COR-L47 (cell line): ENCODE data around the gene OR10AG1.

ENCODE experiments used
- DNase-seq: peaks from one replicate; lab custom pipeline; 2025; lab: John Stamatoyannopoulos, UW

Gene OR10AG1, protein sequence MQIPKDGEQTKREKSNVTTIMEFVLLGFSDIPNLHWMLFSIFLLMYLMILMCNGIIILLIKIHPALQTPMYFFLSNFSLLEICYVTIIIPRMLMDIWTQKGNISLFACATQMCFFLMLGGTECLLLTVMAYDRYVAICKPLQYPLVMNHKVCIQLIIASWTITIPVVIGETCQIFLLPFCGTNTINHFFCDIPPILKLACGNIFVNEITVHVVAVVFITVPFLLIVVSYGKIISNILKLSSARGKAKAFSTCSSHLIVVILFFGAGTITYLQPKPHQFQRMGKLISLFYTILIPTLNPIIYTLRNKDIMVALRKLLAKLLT

DNA sequence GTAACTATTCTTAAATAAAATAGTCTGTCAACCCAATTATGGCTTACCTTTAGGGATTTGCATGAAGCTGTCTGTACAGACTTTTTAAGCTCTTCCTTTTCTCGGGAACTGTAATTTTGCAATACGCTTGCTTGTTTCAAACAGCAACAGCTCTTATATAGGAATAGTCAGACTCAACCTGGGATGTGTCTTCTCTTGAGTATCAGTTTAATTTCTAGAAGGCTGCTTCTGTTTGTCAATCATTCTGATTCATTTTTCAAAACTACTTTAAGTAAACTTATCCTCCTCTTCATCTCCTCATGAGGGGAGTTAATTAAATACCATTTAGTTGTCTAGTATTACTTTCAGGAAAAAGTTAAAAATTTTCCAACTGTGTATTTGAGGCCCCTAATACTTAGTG lies at the start of gene OR10AG1:
Gene OR10AG1, minus strand, starts transcription at position 101 of the 400 bp plus-strand sequence. Its CDS starts 38 bp downstream, at position 63.
- no peak for DNase-seq

DNA sequence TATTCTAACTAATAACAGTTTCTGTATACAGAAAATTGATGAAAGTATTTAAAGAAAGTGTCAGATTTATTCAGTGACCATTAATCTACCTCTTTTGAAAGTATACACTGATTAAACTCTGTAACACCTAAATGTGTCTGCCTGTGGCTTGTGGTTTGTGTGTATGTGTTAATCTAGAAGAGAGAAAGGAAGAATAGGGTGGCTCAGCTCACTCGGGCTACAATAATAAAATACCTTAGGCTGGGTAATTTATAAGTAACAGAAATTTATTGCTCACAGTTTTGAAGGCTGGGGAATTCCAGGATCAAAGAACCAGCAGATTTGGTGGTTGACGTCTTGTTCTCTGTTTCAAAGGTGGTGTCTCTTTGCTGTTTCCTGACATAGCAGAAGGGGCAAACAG lies 44.1 kb upstream of the OR10AG1 start:
- no peak for DNase-seq

DNA sequence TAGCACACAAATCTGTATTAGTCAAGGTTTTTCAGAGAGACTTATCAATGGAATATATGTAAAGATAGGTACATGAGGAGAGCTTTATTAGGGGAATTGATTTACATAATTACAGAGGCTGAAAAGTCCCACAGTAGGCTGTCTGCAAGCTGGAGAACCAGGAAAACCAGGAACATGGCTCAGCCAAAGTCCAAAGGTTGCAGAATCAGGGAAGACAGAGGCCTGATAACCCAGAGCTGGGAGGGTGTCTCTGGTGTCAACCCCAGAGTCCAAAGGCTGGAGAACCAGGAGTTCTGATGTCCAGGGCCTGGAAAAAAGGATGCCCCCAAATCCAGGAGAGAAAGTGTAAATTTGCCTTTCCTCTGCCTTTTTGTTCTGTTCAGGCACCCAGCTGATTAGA lies 41.0 kb upstream of the OR10AG1 start:
- DNase-seq = no peak

DNA sequence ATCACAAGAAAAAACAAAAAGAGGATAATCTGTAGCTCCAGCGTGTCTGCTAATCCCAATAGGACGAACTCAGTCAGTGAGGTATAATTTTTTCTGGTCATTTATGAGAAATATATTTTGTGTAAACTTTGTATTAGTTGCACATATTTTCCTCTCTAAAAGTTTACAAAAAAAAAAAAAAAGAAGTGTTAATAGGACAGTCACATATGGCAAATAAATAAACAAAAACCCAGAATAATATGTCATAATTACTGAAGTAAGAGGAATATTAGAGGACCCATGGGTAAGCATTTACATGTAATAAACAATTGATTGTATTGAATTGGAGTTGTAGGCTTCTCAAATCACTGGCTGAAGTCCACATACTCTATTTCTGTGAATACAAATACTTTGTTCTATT lies 24.8 kb upstream of the OR10AG1 start, which contains the start of gene OR5F1:
Gene OR5F1, minus strand, starts transcription at position 101 of the 400 bp plus-strand sequence. Its CDS starts 0 bp downstream, at position 101.
- DNase-seq = no peak

DNA sequence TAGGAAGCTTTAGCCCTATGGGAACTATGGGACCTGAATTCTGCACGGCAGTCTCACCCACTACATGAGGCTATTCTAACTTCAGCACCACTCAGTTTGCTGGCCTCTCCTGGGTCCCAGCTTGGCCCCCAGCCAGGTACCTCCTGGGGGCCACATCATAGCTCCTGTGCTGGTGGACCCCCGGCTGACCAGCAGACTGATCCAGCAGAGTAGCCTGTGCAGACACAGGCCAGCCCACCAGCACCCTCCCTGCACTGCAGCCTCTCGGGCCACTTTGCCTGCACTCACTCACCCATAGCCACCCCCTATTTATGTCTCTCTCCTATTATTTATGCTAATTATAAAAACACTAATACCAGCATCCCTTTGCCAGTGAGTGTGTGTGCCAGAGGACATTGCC lies 1.2 kb upstream of the OR10AG1 start:
- DNase-seq = no peak

DNA sequence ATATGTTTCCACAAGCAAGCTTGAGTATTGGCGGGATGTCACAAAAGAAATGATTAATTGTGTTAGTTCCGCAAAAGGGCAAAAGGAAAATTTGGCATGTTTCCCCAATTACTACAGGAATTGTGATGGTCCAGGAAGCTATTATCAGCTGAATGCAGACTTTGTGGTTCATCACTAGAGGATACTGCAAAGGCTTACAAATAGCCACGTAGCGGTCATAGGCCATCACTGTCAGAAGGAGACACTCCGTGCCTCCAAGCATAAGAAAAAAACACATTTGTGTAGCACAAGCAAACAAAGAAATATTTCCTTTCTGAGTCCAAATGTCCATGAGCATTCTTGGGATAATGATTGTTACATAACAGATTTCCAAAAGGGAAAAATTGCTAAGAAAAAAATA lies 1.8 kb downstream of the OR10AG1 start:
- DNase-seq = no peak

DNA sequence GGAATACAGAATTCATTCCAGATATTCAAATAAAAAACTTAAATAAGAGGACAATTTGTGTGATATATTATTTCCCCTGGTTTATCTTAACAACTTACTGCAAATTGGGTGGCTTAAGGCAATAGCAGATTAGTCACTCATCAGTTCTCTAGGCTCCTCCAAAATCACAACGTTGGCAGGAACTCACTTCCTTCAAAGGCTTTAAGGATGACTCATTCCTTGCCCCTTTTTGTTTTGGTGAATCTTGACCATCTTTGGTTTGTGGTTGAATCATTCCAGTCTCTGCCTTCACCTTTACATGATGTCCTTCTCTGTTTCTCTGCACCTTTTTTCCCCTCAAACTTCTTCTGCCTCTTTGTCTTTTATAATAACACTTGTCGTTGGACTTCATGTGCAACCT lies 3.4 kb downstream of the OR10AG1 start:
- no peak for DNase-seq

DNA sequence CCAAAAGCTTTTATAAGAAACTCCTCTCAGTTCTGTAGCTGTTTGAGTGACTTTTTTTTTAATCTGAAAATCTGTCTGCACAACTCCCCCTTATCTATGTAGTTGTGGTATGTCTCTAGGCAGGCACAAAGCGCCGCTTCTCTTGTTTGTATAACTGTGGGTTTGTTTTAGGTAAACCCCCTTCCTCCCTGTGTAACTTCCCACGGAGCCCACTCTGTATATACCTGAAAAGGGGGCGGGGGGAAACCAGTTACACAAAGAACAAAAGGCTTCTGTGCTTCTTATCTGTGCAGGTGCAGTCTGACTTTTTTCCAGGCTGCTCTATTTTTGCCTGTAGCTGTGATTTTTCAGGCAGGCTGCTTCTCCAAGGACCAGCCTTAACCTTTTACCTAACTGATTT lies 13.2 kb downstream of the OR10AG1 start:
- DNase-seq = no peak

DNA sequence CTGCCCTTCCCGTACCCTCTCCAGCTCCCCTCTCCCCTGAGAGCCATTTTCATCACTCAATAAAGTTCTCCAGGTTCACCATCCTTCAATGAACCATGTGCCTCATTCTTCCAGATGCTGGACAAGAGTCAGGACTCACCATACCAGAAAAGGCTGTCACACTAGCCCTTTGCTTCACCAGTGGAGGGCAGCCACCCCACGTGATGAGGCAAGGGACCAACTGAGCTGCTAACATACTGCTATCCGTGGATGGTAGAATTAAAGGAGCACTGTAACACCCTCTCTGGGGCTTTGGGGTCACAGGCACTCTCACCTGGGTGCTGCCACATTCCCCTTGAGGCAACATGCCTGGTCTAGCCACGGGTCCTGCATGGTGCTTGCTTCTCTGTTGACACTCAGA lies 20.4 kb downstream of the OR10AG1 start:
- no peak for DNase-seq

DNA sequence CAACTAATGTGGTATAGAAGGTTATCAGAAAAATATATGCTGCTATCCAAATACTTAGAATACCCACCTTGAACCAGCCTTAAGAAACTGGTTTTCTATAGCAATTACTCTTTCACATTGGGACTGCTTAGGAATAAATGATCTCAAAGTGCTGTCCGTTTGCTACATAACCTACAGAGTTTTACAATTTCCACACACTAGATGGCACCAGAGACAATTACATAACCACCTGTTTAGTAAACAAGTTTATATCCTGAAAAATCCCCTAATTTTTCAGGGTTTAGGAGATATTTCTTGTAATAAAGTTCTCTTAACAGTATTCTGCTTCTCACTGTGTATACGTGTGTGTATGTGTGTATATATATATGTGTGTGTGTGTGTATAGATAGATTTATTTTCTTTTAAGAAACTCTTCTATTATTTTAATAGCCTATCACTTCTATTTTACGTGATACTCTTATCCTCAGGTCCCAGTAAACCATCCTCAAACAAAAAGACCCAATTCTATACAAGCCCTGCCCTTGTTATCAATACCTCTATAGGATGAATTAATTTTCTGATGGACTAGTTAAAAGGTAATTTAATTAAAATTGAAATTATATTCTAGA lies 26.9 kb downstream of the OR10AG1 start:
- DNase-seq = peak; percentile 30

DNA sequence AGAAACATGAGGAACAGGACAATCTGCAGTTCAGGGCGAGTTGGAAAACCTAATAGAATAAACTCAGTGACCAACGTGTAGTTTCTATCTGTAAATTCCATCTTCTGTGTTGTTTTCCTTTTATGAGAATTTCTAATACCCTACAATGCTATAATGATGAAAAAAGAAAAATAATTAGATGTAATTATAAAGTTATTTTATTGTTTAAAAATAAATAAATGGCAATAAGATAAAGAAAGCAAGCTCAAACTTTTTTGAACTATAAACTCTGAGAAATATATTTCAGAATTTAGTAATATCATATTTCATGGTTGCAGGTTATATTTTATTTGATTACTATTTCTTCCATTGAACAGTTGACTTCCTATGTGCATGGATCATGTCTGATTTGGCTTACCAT lies 33.4 kb downstream of the OR10AG1 start, which contains the start of gene OR5I1:
Gene OR5I1, minus strand, starts transcription at position 101 of the 400 bp plus-strand sequence. Its CDS starts 0 bp downstream, at position 101.
- no peak for DNase-seq

DNA sequence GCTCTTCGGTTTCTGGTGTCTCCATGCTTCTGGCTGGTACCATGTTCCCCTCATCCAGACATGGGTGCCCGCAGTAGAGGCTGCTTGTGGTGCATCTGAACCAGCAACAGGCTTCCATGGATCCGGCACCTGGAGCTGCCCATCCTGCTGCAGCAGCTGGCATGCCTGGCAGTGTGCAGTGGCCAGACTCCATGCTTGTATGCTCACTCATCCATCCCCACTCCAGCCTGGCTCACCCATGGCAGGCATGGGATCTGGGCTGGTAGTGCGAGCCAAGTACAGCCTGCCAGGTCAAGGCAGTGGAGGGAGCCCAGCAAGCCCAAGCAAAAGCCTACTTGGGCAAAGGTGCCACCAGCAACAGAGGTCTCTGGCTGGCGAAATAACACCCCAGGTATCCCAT lies 49.2 kb downstream of the OR10AG1 start:
- DNase-seq = no peak
